GM21576 (cell line): ENCODE data around the gene CCDC121.

Experiments
- ATAC-seq: cut with Tn5 transposase; IDR thresholded peaks from one replicate; pipeline ENCODE4 v1.9.1; 2021; ENCODE audit warnings: mild to moderate bottlenecking, moderate library complexity; ENCODE audit not compliant: unreplicated experiment

The CCDC121 gene

DNA sequence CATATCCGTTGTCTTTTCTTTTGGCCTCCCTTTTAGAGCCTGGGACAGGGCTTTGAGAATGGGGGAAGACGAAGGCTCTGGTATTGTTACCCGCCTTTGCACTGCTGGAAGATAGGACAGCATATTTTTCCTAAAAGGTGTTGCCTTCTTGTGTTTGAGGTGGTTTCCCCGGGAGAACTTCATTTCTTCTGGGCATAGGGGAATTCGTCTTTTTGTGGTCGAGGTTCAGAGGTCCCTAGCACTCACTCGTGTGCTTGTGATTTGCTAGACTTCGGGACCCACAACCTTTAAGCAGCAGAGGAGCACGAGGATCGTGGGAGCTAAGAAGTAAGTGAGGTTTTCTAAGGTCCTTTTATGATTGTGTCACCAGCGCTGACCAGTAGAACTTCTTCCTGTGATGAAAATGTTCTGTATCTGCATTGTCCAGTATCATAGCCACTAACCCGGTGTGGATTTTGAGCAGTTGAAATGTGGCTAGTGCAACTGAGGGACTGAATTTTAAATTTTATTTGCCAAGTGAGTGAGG is 45.4 kb downstream of the CCDC121 start:
- ATAC-seq, result no peak

DNA sequence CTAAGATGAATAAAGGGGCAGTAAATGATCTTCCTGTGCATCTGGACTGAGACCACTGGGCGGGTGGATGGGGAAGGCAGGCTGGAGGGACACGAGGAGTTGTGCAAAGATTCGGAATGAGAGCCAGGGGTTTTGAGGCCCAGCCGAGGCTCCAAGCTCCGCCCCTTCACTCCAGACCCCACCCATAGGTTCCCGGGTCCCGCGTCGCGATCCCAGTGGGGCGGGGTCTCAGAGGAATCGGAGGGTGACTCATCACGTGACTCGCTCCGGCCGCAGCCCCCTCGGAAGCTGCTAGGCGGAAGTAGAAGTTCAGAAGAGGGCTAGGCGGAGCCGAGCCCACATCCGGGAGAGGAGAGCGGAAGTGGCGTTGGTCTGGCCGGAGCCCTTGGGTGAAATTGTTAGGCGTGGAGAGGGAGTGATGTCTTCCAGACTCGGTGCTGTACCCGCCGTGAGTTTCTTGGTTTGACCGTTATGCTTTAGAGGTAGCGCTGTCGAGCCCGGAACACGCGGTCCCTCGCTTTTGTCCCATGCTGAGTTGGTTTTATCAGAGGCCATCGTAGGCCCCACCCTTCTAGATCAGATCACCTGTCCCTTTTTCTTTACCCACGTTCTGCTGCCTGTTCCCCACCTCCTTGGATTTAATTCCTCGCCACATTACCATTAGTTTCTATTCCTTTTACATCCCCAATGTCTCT is 46.0 kb downstream of the CCDC121 start, which contains the start of gene ZNF512:
ZNF512 (plus strand) TSS at position 348 of the 695 bp plus-strand sequence; CDS start at position 419, 71 bp downstream.
- peak; percentile 92 for ATAC-seq

DNA sequence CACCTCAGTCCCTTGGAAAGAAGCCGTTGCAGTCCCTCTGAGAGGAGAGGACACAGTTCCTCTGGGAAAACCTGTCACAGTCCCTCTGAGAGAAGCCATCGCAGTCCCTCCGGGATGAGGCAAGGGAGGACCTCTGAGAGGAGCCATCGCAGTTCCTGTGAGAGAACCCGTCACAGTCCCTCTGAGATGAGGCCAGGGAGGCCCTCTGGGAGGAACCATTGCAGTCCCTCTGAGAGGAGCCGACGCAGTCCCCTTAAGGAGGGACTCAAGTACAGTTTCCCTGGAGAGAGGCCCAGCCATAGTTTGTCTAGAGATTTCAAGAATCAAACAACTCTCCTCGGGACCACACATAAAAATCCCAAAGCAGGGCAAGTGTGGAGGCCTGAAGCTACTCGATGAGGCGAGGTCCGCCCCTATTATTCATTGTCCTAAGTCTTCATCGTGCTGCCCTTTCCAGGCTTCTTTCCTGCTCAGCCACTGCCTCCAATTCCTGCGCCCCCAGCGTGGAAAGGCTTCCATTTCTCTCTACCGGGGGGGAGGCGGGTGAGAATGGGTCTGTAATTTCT is 46.6 kb downstream of the CCDC121 start:
- peak; percentile 5 for ATAC-seq

GRCh38 chr2:27581417-27582128 is 47.2 kb downstream of the CCDC121 start:
- ATAC-seq, result no peak
